Neural progenitor cell (in vitro differentiated cells): ENCODE measurements around the gene MRPS15.

ENCODE experiments used
- EZH2 ChIP-seq: fragments of 200-600 bp; sonication (generic); IDR thresholded peaks from 2 replicates; pipeline ENCODE4 v1.6.1; 2017; ENCODE audit warnings: antibody characterized with exemption, mild to moderate bottlenecking, moderate library complexity
- EZH2phosphoT487 ChIP-seq: fragments of 200-600 bp; sonication (generic); IDR thresholded peaks from 2 replicates; pipeline ENCODE4 v1.6.1; 2017; ENCODE audit warnings: antibody characterized with exemption
- TF ChIP-seq, protein P1 (sequence below): fragments of 200-600 bp; sonication (generic); IDR thresholded peaks from 2 replicates; pipeline ENCODE4 v1.5.1; 2017; ENCODE audit warnings: antibody characterized with exemption, mild to moderate bottlenecking

DNA sequence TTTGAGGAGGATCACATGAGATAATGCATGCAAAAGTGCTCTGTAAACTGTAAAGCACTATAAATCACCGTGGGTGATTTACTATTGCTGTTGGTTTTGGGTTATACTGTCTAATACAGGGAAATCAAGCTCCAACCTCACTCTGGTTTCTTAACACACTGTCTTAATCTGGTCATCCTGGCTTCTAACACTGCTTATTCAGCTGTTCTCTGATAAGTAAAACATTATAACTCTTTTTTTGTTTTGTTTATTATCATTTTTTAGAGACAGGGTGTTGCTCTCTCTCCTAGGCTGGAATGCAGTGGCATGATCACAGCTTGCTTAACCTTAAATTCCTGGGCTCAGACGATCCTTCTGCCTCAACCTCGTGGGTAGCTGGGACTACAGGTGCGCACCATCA is 44.6 kb downstream of the MRPS15 start:
- TF ChIP-seq, protein P1, sequence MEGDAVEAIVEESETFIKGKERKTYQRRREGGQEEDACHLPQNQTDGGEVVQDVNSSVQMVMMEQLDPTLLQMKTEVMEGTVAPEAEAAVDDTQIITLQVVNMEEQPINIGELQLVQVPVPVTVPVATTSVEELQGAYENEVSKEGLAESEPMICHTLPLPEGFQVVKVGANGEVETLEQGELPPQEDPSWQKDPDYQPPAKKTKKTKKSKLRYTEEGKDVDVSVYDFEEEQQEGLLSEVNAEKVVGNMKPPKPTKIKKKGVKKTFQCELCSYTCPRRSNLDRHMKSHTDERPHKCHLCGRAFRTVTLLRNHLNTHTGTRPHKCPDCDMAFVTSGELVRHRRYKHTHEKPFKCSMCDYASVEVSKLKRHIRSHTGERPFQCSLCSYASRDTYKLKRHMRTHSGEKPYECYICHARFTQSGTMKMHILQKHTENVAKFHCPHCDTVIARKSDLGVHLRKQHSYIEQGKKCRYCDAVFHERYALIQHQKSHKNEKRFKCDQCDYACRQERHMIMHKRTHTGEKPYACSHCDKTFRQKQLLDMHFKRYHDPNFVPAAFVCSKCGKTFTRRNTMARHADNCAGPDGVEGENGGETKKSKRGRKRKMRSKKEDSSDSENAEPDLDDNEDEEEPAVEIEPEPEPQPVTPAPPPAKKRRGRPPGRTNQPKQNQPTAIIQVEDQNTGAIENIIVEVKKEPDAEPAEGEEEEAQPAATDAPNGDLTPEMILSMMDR = no peak
- no peak for TF ChIP-seq EZH2
- TF ChIP-seq EZH2phosphoT487 = no peak
